ENCODE results near the gene TMED6. TPM values are rescaled to one million over a fixed set of nuclear protein-coding genes. Genes with fewer than 3 reads are reported as not detected.

TMED6 gene
- total and polyA plus RNA-seq, 2 of the 8 experiments (the other 6 are each of a cell fraction or from before 2014, with no cell fraction given), result not detected

DNA sequence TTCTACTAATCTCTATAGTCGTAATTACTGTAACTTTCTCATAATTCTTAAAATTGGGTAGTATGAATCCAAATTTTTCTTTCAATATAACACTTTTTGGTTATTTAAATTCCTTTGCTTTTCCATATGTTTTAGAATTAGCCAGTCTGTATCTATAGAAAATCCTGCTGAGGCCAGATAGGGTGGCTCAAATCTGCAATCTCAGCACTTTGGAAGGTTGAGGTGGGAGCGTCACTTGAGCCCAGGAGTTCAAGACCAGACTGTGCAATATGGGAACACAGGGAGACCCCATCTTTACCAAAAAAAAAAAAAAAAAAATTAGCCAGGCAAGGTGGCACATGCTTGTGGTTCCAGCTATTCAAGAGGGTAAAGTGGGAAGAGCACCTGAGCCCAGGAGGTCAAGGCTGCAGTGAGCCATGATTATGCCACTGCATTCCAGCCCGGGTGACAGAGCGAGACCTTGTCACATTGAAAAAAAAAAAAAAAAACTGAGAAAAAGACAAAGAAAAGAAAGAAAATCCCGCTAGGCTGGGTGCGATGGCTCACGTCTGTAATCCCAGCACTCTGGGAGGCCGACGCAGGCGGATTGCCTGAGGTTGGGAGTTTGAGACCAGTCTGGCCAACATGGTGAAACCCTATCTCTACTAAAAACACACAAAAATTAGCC lies 24.9 kb upstream of the TMED6 start:
- Histone ChIP-seq H3K23ac (ENCODE audit: insufficient read length) (no peak overlapping the region), H4K20me1 (replicated peaks in 1 of 2; ENCODE audit: control insufficient read depth in 1 of 2, insufficient read depth in 2 of 2, low read length in 2 of 2) (peaks cover 0 to 2% of the 10 kb centered on the region in 2 experiments), H2BK12ac (ENCODE audit: low read depth, low read length) (no peak overlapping the region), H3K36me3 (ENCODE audit: control insufficient read depth in 2 of 4, insufficient read depth in 4 of 4, low read length in 3 of 4) (peaks cover 5 to 41% (median 18%) of the 10 kb centered on the region in 4 experiments; a peak in 7 of 8 replicates), H2BK20ac (ENCODE audit: low read length) (no peak overlapping the region), H2AK5ac (ENCODE audit: low read depth, low read length) (no peak overlapping the region), H2BK5ac (ENCODE audit: low read depth, low read length) (no peak overlapping the region), H3K79me2 (ENCODE audit: control insufficient read depth in 1 of 2, insufficient read depth in 2 of 2, low read length in 2 of 2) (0 out of 4 replicates have a peak, but pooled peaks cover 0 to under 1% of the 10 kb centered on the region in 2 experiments), H3K18ac (ENCODE audit: extremely low read depth, low read length) (no peak overlapping the region), H3K23me2 (ENCODE audit: low read depth, low read length) (no peaks in the 10 kb centered on the region), H3K9me3 (ENCODE audit: insufficient read depth in 2 of 2, low read depth in 1 of 2, low read length in 1 of 2) (no peaks in the 10 kb centered on the region), H3K9ac (replicated peaks in 1 of 4; ENCODE audit: extremely low read depth in 1 of 4, low read depth in 3 of 4, low read length in 3 of 4) (no peak overlapping the region), H3K79me1 (ENCODE audit: low read depth, low read length) (no peaks in the 10 kb centered on the region), H3K27ac (ENCODE audit: low read depth, low read length) (no peak overlapping the region), H2BK120ac (replicated peaks; ENCODE audit: low read depth, low read length) (no peak overlapping the region), H3K4me1 (replicated peaks in 1 of 4; ENCODE audit: control insufficient read depth in 3 of 4, insufficient read depth in 4 of 4, low read length in 3 of 4) (no peaks in the 10 kb centered on the region), H3K56ac (replicated peaks; ENCODE audit: insufficient read length, low read depth, low read length) (no peak overlapping the region), H3K4ac (replicated peaks; ENCODE audit: insufficient read length, low read depth, low read length) (no peak overlapping the region), H3K4me3 (ENCODE audit: extremely low read depth in 1 of 4, insufficient read depth in 2 of 4, low read depth in 3 of 4, low read length in 4 of 4) (no peak overlapping the region), H2AFZ (ENCODE audit: low read length) (no peak overlapping the region), H3K4me2 (ENCODE audit: insufficient read depth in 1 of 2, low read depth in 2 of 2, low read length in 2 of 2) (no peak overlapping the region), H4K8ac (ENCODE audit: extremely low read depth, insufficient read depth, low read length) (no peak overlapping the region), H4K5ac (ENCODE audit: insufficient read length, low read depth, low read length) (no peak overlapping the region), H3K27me3 (replicated peaks in 1 of 4; ENCODE audit: control insufficient read depth in 3 of 4, extremely low read depth in 1 of 4, insufficient read depth in 3 of 4, low read length in 3 of 4) (no peaks in the 10 kb centered on the region), H3K14ac (ENCODE audit: insufficient read length) (no peak overlapping the region), H4K91ac (replicated peaks; ENCODE audit: insufficient read length, low read length) (no peak overlapping the region), H2BK15ac (ENCODE audit: low read length) (no peak overlapping the region)
- ChIA-PET POLR2A (ENCODE audit: partially characterized antibody) (interaction anchor here (0.7 to 1.2 kb wide), 2 partner anchors 9 to 30 kb away, joined by 3 read pairs; no protein-coding TSS in a partner anchor), CTCF (ENCODE audit: partially characterized antibody) (interaction anchor here (0.6 kb wide), 1 partner anchor 327 kb away, joined by 3 read pairs; no protein-coding TSS in a partner anchor)
- TF ChIP-seq SIX5 (IDR thresholded peaks at IDR 0.05; ENCODE audit: low read depth, low read length), result no peak
- no peak for TF ChIP-seq CTBP2 (IDR thresholded peaks at IDR 0.05; ENCODE audit: borderline replicate concordance, insufficient read depth, insufficient read length, low read length)
- peak; percentile 64; the same call in 1 of the 2 replicates for TF ChIP-seq MAFK (IDR thresholded peaks at IDR 0.05; ENCODE audit: low read depth, low read length)
- DNase-seq (ENCODE audit: low read depth in 1 of 2, low spot score in 2 of 2) (no peak), FAIRE-seq (no peak)
- WGBS, 2 experiments (ENCODE audit: extremely low coverage in 1 of 2, insufficient coverage in 1 of 2, insufficient read length in 1 of 2, insufficient replicate concordance in 2 of 2, low coverage in 1 of 2, low lambda C conversion rate in 2 of 2, missing lambda C conversion rate in 1 of 2), result 96% methylated on average over 2 of the region's 10 CpGs; no CpG with 5 or more reads in 1 of the 2 experiments
